CD14-positive monocyte (primary cell): ENCODE data around the gene CRADD. TPM values are rescaled to one million over a fixed set of nuclear protein-coding genes. Genes with fewer than 3 reads are reported as not detected.

Experiments
- DNase-seq, 3 donors: peaks; one replicate each; pipeline ENCODE4 v3.0.0-alpha.2; 2011 to 2022
- H2AFZ ChIP-seq: 2 replicates; pipeline ENCODE4 v1.6.0; 2012; ENCODE audit warnings: mild to moderate bottlenecking, low read depth, low read length, inconsistent platforms; ENCODE audit not compliant: insufficient read depth, poor library complexity, severe bottlenecking
- H3K27ac ChIP-seq, 2 donors: 1 replicate in 1 of 2; 2 replicates in 1 of 2; pipeline ENCODE4 v1.5.1; 2012 to 2013; ENCODE audit warnings: low read length in 2 of 2, control low read depth in 1 of 2, inconsistent platforms in 1 of 2, low read depth in 1 of 2, mild to moderate bottlenecking in 1 of 2
- H3K27me3 ChIP-seq, 2 donors: one replicate each; pipeline versions ENCODE4 v1.6.0 to v1.6.1; 2011 to 2013; ENCODE audit warnings: low read length in 2 of 2; ENCODE audit not compliant: control insufficient read depth in 2 of 2, insufficient read depth in 2 of 2
- H3K36me3 ChIP-seq, 2 donors: replicated peaks in 1 of 2; 1 replicate in 1 of 2; 2 replicates in 1 of 2; pipeline versions ENCODE4 v1.5.1 to v1.6.1; 2012 to 2013; ENCODE audit warnings: low read length in 2 of 2, control low read depth in 1 of 2, inconsistent platforms in 1 of 2, mild to moderate bottlenecking in 1 of 2; ENCODE audit not compliant: insufficient read depth in 2 of 2, control insufficient read depth in 1 of 2
- H3K4me1 ChIP-seq, 2 donors: 1 replicate in 1 of 2; 2 replicates in 1 of 2; pipeline versions ENCODE4 v1.5.1 to v1.6.1; 2012 to 2013; ENCODE audit warnings: low read length in 2 of 2, control low read depth in 1 of 2, inconsistent platforms in 1 of 2, mild to moderate bottlenecking in 1 of 2, moderate library complexity in 1 of 2; ENCODE audit not compliant: insufficient read depth in 2 of 2, control insufficient read depth in 1 of 2
- H3K4me2 ChIP-seq: replicated peaks from 2 replicates; pipeline ENCODE3; 2012; ENCODE audit warnings: low read length, moderate library complexity, mild to moderate bottlenecking; ENCODE audit not compliant: poor library complexity, severe bottlenecking; ENCODE audit errors: extremely low read depth
- H3K4me3 ChIP-seq, 3 experiments: fragments of 200-600 bp in 1 of 3; sonication (generic) in 1 of 3; replicated peaks in 1 of 3; 1 replicate in 2 of 3; 2 replicates in 1 of 3; pipeline ENCODE4 v1.5.1; 2011 to 2013; ENCODE audit warnings: low read length in 3 of 3, mild to moderate bottlenecking in 3 of 3, control low read depth in 2 of 3, low read depth in 2 of 3, inconsistent platforms in 1 of 3, moderate library complexity in 1 of 3
- H3K79me2 ChIP-seq: 2 replicates; pipeline ENCODE4 v1.6.0; 2012; ENCODE audit warnings: mild to moderate bottlenecking, control low read depth, inconsistent platforms, low read length, moderate library complexity; ENCODE audit not compliant: insufficient read depth
- H3K9ac ChIP-seq: 2 replicates; pipeline ENCODE4 v1.6.0; 2017; ENCODE audit warnings: low read length, mild to moderate bottlenecking; ENCODE audit not compliant: insufficient read depth, poor library complexity, severe bottlenecking
- H3K9me3 ChIP-seq, 2 donors: replicated peaks in 1 of 2; 1 replicate in 1 of 2; 2 replicates in 1 of 2; pipeline versions ENCODE4 v1.5.1 to v1.6.1; 2012 to 2013; ENCODE audit warnings: low read length in 2 of 2, control low read depth in 1 of 2; ENCODE audit not compliant: control insufficient read depth in 1 of 2, insufficient read depth in 1 of 2
- H4K20me1 ChIP-seq: 2 replicates; pipeline ENCODE4 v1.6.0; 2012; ENCODE audit warnings: mild to moderate bottlenecking, low read length, control low read depth, moderate library complexity; ENCODE audit not compliant: insufficient read depth
- H3K27ac Mint-ChIP-seq, 7 donors: one replicate each; pipeline ENCODE4 v1.8.0; 2020; ENCODE audit warnings: mild to moderate bottlenecking in 7 of 7, mixed read lengths in 7 of 7, moderate library complexity in 6 of 7, inconsistent platforms in 2 of 7
- H3K27me3 Mint-ChIP-seq, 3 donors: one replicate each; pipeline ENCODE4 v1.8.0; 2021 to 2022; ENCODE audit warnings: low read depth in 3 of 3, mild to moderate bottlenecking in 3 of 3, mixed read lengths in 3 of 3, moderate library complexity in 3 of 3, inconsistent platforms in 1 of 3
- H3K36me3 Mint-ChIP-seq, 2 donors: one replicate each; pipeline ENCODE4 v1.8.0; 2020; ENCODE audit warnings: mixed read lengths in 2 of 2, inconsistent platforms in 1 of 2, mild to moderate bottlenecking in 1 of 2
- H3K4me1 Mint-ChIP-seq: one replicate; pipeline ENCODE4 v1.8.0; 2020; ENCODE audit warnings: mild to moderate bottlenecking, mixed read lengths
- H3K4me3 Mint-ChIP-seq, 2 donors: one replicate each; pipeline ENCODE4 v1.8.0; 2020; ENCODE audit warnings: mild to moderate bottlenecking in 2 of 2, mixed read lengths in 2 of 2, moderate library complexity in 1 of 2
- H3K9me3 Mint-ChIP-seq, 7 donors: one replicate each; pipeline ENCODE4 v1.8.0; 2020 to 2022; ENCODE audit warnings: mixed read lengths in 7 of 7, mild to moderate bottlenecking in 6 of 7, moderate library complexity in 6 of 7, inconsistent platforms in 2 of 7
- WGBS: methylation state at CpG from one replicate; pipeline ENCODE4 v1.1.5; 2013; ENCODE audit warnings: missing lambda C conversion rate; ENCODE audit not compliant: insufficient coverage; 5-methylcytosine and 5-hydroxymethylcytosine counted together
- intact Hi-C, 2 donors: fragments of 100-400 bp; cut with micrococcal nuclease; formaldehyde crosslinking; loops; one replicate each; pipeline versions ENCODE4 v1.15.0 to v1.15.1; 2023
- polyA plus RNA-seq, 3 donors: library from polyadenylated mRNA; depleted of rRNA in 1 of 3; unstranded in 2 of 3; stranded (reverse) in 1 of 3; fragments of 300-500 nt in 2 of 3; fragments of >200 nt in 1 of 3; fragmentation: Illumina TruSeq in 2 of 3; gene quantifications; 1 replicate in 2 of 3; 2 replicates in 1 of 3; pipeline ENCODE4 v1.2.3, GENCODE V29; 2012 to 2021
- TF ChIP-seq, protein P1 (sequence below): fragments of 200-600 bp; IDR thresholded peaks from one replicate; pipeline ENCODE4 v1.8.0; 2022; ENCODE audit warnings: antibody characterized with exemption, mild to moderate bottlenecking

Gene CRADD
- polyA plus RNA-seq, 3 donors = 5.6 to 12.2 (median 11.2) TPM

DNA sequence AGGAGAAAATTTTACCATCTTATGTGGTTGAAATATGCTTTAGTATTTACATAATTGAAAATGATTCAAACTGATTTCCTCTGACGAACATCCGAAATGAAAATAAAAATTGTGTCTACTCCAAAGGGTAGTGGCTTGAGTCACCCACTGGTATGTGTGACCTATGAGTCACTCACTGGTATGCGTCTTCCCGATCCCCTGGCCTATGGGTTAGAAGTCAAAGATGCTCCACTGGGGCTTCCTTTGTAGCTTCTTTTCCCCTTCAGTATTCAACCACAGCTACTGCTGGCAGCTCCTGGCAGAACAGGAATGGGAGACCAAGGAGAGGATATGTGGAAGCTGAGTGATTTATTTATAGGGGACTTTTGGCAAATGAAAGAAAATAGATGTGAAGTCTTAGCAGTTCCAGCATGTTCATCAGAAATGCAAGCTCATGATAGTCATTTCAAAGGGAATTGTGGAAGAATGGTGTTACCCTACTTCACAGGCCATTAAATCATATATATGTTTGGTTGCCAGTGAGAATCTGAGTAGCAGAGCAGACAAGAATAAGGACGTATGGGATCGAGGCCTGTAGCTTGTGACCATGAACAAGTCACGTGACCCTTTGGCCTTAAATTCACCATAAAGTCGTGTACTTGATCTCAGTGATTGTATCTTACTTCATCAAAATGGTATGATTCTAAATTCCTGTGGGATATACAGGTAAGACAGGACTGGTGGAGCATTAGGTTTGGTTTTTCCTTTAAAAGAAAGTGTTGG is 108.3 kb downstream of the CRADD start:
- peak overlapping the region in 1 of 2 donors; percentile 40 for H3K27ac ChIP-seq
- H3K9ac ChIP-seq = no peak overlapping the region
- no peaks in the 10 kb centered on the region for H3K9me3 ChIP-seq
- H3K36me3 Mint-ChIP-seq = peaks cover 0 to 3% of the 10 kb centered on the region in 2 donors
- no peak overlapping the region for H3K4me2 ChIP-seq
- H3K9me3 Mint-ChIP-seq = peaks cover 0 to 6% (median 4%) of the 10 kb centered on the region in 7 donors
- no peak overlapping the region for H3K4me3 Mint-ChIP-seq
- no peaks in the 10 kb centered on the region for H3K79me2 ChIP-seq
- intact Hi-C loops = no loop called here
- DNase-seq = peak; percentile 63 to 83 (median 64)
- no peak overlapping the region for H2AFZ ChIP-seq
- TF ChIP-seq, protein P1, sequence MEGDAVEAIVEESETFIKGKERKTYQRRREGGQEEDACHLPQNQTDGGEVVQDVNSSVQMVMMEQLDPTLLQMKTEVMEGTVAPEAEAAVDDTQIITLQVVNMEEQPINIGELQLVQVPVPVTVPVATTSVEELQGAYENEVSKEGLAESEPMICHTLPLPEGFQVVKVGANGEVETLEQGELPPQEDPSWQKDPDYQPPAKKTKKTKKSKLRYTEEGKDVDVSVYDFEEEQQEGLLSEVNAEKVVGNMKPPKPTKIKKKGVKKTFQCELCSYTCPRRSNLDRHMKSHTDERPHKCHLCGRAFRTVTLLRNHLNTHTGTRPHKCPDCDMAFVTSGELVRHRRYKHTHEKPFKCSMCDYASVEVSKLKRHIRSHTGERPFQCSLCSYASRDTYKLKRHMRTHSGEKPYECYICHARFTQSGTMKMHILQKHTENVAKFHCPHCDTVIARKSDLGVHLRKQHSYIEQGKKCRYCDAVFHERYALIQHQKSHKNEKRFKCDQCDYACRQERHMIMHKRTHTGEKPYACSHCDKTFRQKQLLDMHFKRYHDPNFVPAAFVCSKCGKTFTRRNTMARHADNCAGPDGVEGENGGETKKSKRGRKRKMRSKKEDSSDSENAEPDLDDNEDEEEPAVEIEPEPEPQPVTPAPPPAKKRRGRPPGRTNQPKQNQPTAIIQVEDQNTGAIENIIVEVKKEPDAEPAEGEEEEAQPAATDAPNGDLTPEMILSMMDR = no peak
- no peaks in the 10 kb centered on the region for H4K20me1 ChIP-seq
- H3K4me1 ChIP-seq = no peaks in the 10 kb centered on the region
- H3K27me3 ChIP-seq = no peaks in the 10 kb centered on the region
- peaks cover 0 to 4% (median 3%) of the 10 kb centered on the region in 3 donors for H3K27me3 Mint-ChIP-seq
- 80% methylated on average over 1 of the region's 8 CpGs for WGBS
- peaks cover 21% of the 10 kb centered on the region for H3K4me1 Mint-ChIP-seq
- no peaks in the 10 kb centered on the region for H3K36me3 ChIP-seq
- peak overlapping the region in 5 of 7 donors; percentile 56 to 93 (median 82) for H3K27ac Mint-ChIP-seq
- no peak overlapping the region for H3K4me3 ChIP-seq

DNA sequence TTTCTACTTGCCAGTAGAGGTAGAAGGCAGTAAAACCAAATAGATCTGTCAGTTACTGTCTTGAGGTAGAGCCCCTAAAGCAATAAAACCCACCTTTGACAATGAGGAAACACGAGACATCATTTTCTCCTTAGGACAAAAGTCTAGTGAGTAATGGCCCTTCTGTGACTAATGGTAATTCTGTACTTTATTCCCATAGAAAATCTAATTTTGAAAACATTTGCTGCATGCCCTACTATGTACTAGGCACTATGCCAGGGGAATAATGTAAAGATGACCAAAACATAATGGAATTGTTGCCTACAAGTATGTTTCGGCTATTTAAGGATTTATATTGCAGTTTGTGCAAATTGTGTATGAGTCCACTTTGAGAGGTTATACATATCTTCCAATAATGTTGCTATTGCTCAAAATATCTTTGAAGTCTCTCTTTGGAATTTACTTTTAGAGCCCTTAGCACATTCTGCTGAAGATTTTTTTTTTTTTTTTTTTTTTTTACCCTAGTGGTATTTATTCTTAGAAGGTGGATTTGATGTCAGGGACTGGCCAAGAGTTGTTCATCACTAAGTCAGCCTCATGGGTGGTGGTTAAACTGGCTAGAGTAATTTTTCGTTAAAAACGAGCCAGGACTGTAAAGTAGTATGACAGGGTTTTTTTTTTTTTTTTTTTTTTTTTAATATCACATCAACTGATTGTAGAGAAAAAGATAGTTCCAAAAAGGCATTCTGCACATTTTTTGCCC is 109.7 kb downstream of the CRADD start:
- no CpG with 5 or more reads among the region's 4 CpGs for whole genome bisulfite sequencing
- Histone ChIP-seq H3K4me2 (no peak overlapping the region), H2AFZ (no peak overlapping the region), H4K20me1 (no peaks in the 10 kb centered on the region), H3K4me3 (no peak overlapping the region), H3K4me1 (no peaks in the 10 kb centered on the region), H3K9me3 (no peaks in the 10 kb centered on the region), H3K79me2 (no peaks in the 10 kb centered on the region), H3K36me3 (no peaks in the 10 kb centered on the region), H3K9ac (no peak overlapping the region), H3K27me3 (no peaks in the 10 kb centered on the region), H3K27ac (no peak overlapping the region)
- H3K27ac Mint-ChIP-seq = no peak overlapping the region
- peaks cover 0 to 6% (median 4%) of the 10 kb centered on the region in 7 donors for H3K9me3 Mint-ChIP-seq
- peaks cover 21% of the 10 kb centered on the region for H3K4me1 Mint-ChIP-seq
- H3K36me3 Mint-ChIP-seq = peaks cover 0 to 3% of the 10 kb centered on the region in 2 donors
- no peak for DNase-seq
- intact Hi-C loops = no loop called here
- H3K27me3 Mint-ChIP-seq = peaks cover 3 to 8% (median 3%) of the 10 kb centered on the region in 3 donors
- no peak overlapping the region for H3K4me3 Mint-ChIP-seq
- TF ChIP-seq, protein P1 = no peak
